BE2C (cell line): ENCODE data around the gene FAM117A.

ENCODE experiments used
- DNase-seq: peaks from one replicate; pipeline ENCODE4 v3.0.0-alpha.2; 2020
- H3K27me3 ChIP-seq: fragments of 250-450 bp; sonication (Bioruptor Pico); 2 replicates; pipeline ENCODE4 v1.5.1; 2020; ENCODE audit warnings: mild to moderate bottlenecking
- H3K36me3 ChIP-seq: fragments of 250-450 bp; sonication (Bioruptor Pico); 2 replicates; pipeline ENCODE4 v1.5.1; 2020; ENCODE audit warnings: mild to moderate bottlenecking
- H3K4me1 ChIP-seq: fragments of 250-450 bp; sonication (Bioruptor Pico); 2 replicates; pipeline ENCODE4 v1.5.1; 2020
- H3K4me3 ChIP-seq: 2 replicates; pipeline ENCODE4 v1.5.1; 2011; ENCODE audit warnings: low read depth, low read length
- H3K9me3 ChIP-seq: fragments of 250-450 bp; sonication (Bioruptor Pico); 2 replicates; pipeline ENCODE4 v1.5.1; 2020
- TF ChIP-seq, protein P1 (sequence below): IDR thresholded peaks from 2 replicates; pipeline ENCODE4 v1.5.1; 2012; ENCODE audit warnings: mild to moderate bottlenecking, low read depth, low read length

The FAM117A gene

GRCh38 chr17:49692751-49693150 is 71.2 kb downstream of the FAM117A start:
- no peaks in the 10 kb centered on the region for H3K9me3 ChIP-seq
- peaks cover 16% of the 10 kb centered on the region for H3K27me3 ChIP-seq
- H3K4me3 ChIP-seq: no peak overlapping the region
- H3K36me3 ChIP-seq: no peaks in the 10 kb centered on the region
- TF ChIP-seq, protein P1, sequence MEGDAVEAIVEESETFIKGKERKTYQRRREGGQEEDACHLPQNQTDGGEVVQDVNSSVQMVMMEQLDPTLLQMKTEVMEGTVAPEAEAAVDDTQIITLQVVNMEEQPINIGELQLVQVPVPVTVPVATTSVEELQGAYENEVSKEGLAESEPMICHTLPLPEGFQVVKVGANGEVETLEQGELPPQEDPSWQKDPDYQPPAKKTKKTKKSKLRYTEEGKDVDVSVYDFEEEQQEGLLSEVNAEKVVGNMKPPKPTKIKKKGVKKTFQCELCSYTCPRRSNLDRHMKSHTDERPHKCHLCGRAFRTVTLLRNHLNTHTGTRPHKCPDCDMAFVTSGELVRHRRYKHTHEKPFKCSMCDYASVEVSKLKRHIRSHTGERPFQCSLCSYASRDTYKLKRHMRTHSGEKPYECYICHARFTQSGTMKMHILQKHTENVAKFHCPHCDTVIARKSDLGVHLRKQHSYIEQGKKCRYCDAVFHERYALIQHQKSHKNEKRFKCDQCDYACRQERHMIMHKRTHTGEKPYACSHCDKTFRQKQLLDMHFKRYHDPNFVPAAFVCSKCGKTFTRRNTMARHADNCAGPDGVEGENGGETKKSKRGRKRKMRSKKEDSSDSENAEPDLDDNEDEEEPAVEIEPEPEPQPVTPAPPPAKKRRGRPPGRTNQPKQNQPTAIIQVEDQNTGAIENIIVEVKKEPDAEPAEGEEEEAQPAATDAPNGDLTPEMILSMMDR: no peak
- no peaks in the 10 kb centered on the region for H3K4me1 ChIP-seq
- no peak for DNase-seq

DNA sequence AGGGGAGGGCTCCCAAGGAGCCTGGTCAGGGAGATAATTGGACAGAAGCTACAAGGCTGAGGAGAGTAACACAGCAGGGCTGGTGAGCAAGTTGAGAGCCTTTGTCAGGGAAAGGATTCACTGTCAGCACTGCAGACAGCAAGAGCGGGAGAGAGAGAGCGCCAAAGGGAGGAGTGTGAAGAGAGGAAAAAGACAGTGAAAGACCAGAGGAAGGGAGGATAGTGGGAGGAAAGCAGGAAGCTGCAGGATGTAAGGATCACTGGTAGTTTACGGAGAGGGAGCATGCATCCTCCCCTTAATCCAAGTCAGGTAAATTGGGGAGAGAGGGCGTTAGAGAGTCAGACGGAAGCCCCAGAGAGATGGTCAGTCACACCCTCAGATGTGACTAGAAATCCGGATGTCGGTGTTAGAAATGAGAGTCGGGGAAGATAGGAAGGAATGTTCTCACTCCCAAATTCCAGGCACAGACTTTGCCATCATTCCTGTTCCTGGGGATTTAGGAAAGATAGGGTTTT is 72.2 kb downstream of the FAM117A start:
- Histone ChIP-seq H3K27me3 (peaks cover 16% of the 10 kb centered on the region), H3K4me1 (no peaks in the 10 kb centered on the region), H3K9me3 (no peaks in the 10 kb centered on the region), H3K36me3 (no peaks in the 10 kb centered on the region), H3K4me3 (no peak overlapping the region)
- TF ChIP-seq, protein P1: no peak
- DNase-seq: no peak

DNA sequence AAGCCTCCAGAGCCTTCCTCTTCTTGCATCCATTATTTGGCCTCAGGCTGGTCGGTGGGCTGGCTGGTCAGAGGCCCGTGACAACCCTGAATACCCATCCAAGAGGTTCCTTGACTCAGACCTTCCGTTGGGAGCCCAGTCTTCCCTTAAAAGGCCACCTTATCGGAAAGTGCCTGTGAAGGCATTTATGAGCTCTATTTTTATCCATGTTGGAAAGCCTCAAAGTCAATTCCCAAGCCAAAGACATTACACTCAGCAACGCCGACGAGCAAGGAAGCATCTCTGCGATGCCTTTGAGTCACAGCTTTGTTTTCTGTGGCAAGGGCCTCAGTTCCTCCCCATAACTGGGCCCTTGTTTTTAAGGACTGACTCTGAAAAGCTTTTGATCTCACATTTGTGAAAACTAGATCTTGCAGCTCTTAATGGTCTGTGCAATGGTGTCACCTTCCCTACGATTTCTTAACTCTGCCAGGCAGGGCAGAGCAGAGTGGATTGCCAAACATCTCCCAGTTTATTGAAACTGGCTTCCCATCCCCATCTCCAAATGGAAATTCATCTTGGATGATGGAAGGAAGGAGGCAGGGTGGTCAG is 72.8 kb downstream of the FAM117A start:
- H3K36me3 ChIP-seq: no peaks in the 10 kb centered on the region
- no peak overlapping the region for H3K4me3 ChIP-seq
- TF ChIP-seq, protein P1: no peak
- no peaks in the 10 kb centered on the region for H3K4me1 ChIP-seq
- no peak for DNase-seq
- no peaks in the 10 kb centered on the region for H3K9me3 ChIP-seq
- H3K27me3 ChIP-seq: peaks cover 16% of the 10 kb centered on the region

DNA sequence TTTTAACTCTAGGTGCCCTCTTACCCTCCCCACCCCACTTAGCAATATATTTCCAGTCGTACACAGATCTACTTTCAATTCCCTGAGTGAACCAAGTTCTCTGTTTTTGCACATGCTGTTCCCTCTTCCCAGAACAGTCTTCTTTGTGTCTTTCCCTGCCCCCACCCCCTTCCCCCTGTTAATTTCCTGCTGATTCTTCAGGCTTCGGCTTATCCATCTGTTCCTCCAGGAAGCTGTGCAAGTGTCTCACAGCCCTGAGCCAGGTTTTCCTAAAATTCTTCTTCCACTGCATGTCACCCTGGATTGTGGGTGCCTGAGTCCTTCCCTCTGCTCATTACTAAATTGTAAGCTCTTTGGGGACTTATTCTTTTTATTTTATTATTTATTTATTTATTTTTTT is 73.7 kb downstream of the FAM117A start:
- H3K4me1 ChIP-seq: no peaks in the 10 kb centered on the region
- TF ChIP-seq, protein P1: no peak
- no peaks in the 10 kb centered on the region for H3K36me3 ChIP-seq
- DNase-seq: no peak
- H3K4me3 ChIP-seq: no peak overlapping the region
- H3K27me3 ChIP-seq: peaks cover 16% of the 10 kb centered on the region
- H3K9me3 ChIP-seq: no peaks in the 10 kb centered on the region

DNA sequence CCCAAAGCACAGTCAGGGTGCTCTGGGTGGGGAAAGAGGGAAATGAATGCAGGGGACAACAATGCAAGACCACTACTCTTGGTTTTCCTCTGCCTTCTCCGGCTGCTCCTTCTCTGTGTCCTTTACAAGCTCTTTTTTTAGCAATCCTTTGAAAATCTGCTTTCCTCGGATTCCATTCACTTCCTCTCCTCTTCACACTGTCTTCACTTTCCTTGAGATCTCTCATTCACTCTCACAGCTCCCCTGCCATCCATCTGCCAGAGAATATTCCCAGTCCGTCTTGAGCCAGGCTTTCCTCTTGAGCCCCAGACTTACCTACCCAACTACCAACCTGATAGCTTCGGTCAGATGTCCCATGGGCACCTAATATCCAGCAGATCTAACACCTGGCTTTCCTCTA is 75.1 kb downstream of the FAM117A start:
- Histone ChIP-seq H3K36me3 (no peaks in the 10 kb centered on the region), H3K4me1 (no peaks in the 10 kb centered on the region), H3K4me3 (no peak overlapping the region), H3K27me3 (peaks cover 16% of the 10 kb centered on the region), H3K9me3 (no peaks in the 10 kb centered on the region)
- no peak for DNase-seq
- TF ChIP-seq, protein P1: no peak

- no peak overlapping the region for H3K4me3 ChIP-seq
- peaks cover 17% of the 10 kb centered on the region for H3K27me3 ChIP-seq
- no peak for DNase-seq
- H3K4me1 ChIP-seq: no peaks in the 10 kb centered on the region
- no peaks in the 10 kb centered on the region for H3K36me3 ChIP-seq
- TF ChIP-seq, protein P1: no peak
- H3K9me3 ChIP-seq: no peaks in the 10 kb centered on the region
These were observed 75.9 kb downstream of the FAM117A start for GRCh38 chr17:49687878-49688491.
